Transverse colon (tissue), 3 donors: ENCODE data around the gene RPS6KA2.

Experiments used
- EP300 ChIP-seq: sonication (generic); formaldehyde crosslinking; IDR thresholded peaks from one replicate; pipeline ENCODE4 v1.6.1; 2017; ENCODE audit warnings: antibody characterized with exemption, low read depth
- TF ChIP-seq, protein P1 (sequence below), 5 experiments: fragments of 200-600 bp in 3 of 5; fragments of 450-650 bp in 2 of 5; sonication (generic) in 3 of 5; IDR thresholded peaks; 1 replicate in 2 of 5; 2 replicates in 3 of 5; pipeline ENCODE4 v1.5.1; 2016 to 2017; ENCODE audit warnings: antibody characterized with exemption in 5 of 5, inconsistent platforms in 3 of 5, mild to moderate bottlenecking in 2 of 5, moderate library complexity in 1 of 5

DNA sequence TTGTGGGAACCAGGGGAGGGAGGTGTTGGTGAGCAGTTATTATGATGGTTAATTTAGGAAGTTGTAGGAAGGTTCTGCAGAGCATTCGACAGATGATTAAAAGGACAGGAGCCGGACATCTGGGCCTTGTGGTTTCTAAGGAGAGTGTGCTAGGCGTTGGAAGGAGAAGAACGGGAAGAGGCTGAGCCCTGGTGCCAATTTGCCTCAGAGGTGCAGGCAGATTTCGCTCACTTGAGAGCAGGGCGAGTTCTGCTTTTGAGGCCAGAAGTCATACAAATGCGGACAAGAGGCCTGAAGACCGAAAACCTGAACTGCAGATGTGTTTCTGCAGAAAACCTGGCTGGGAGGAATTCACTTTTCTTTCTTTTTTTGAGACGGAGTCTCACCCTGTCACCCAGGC is 30.5 kb upstream of the RPS6KA2 start:
- TF ChIP-seq, protein P1, sequence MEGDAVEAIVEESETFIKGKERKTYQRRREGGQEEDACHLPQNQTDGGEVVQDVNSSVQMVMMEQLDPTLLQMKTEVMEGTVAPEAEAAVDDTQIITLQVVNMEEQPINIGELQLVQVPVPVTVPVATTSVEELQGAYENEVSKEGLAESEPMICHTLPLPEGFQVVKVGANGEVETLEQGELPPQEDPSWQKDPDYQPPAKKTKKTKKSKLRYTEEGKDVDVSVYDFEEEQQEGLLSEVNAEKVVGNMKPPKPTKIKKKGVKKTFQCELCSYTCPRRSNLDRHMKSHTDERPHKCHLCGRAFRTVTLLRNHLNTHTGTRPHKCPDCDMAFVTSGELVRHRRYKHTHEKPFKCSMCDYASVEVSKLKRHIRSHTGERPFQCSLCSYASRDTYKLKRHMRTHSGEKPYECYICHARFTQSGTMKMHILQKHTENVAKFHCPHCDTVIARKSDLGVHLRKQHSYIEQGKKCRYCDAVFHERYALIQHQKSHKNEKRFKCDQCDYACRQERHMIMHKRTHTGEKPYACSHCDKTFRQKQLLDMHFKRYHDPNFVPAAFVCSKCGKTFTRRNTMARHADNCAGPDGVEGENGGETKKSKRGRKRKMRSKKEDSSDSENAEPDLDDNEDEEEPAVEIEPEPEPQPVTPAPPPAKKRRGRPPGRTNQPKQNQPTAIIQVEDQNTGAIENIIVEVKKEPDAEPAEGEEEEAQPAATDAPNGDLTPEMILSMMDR (IDR thresholded peaks at IDR 0.05): no peak
- TF ChIP-seq EP300: no peak
